ENCODE data around the gene SYCP2. TPM values are rescaled to one million over a fixed set of nuclear protein-coding genes. Genes with fewer than 3 reads are reported as not detected.

Gene SYCP2
- polyA plus RNA-seq, 1 experiment = 0.24 TPM

GRCh38 chr20:59972037-59972801, 38.8 kb upstream of the SYCP2 start:
- no peak for DNase-seq (ENCODE audit: low read depth, low spot score)
- Histone ChIP-seq H3K4me3 (ENCODE audit: low read depth, low read length) (no peak overlapping the region), H3K27ac (ENCODE audit: low read depth, low read length) (no peak overlapping the region), H3K9me3 (ENCODE audit: control insufficient read depth, insufficient read depth, low read length) (no peaks in the 10 kb centered on the region), H3K27me3 (ENCODE audit: control insufficient read depth, insufficient read depth, low read length) (no peaks in the 10 kb centered on the region)
- CTCF ChIA-PET = interaction anchor here (0.6 to 1.6 kb wide), 2 partner anchors 23 to 38 kb away, joined by 4 read pairs; no protein-coding TSS in a partner anchor
- POLR2A ChIA-PET = no interaction called here
- no peak for TF ChIP-seq CTCF (IDR thresholded peaks at IDR 0.05; ENCODE audit: low read depth, low read length)

GRCh38 chr20:59971428-59971827, 38.0 kb upstream of the SYCP2 start:
- no peak for DNase-seq (ENCODE audit: low read depth, low spot score)
- H3K4me3 ChIP-seq (ENCODE audit: low read depth, low read length) = no peak overlapping the region
- ChIA-PET CTCF (interaction anchor here (1.6 kb wide), 1 partner anchor 37 kb away, joined by 4 read pairs; no protein-coding TSS in a partner anchor), POLR2A (no interaction called here)
- H3K9me3 ChIP-seq (ENCODE audit: control insufficient read depth, insufficient read depth, low read length) = no peaks in the 10 kb centered on the region
- no peaks in the 10 kb centered on the region for H3K27me3 ChIP-seq (ENCODE audit: control insufficient read depth, insufficient read depth, low read length)
- no peak overlapping the region for H3K27ac ChIP-seq (ENCODE audit: low read depth, low read length)
- no peak for TF ChIP-seq CTCF (IDR thresholded peaks at IDR 0.05; ENCODE audit: low read depth, low read length)

- Histone ChIP-seq H3K27me3 (ENCODE audit: control insufficient read depth, insufficient read depth, low read length) (no peaks in the 10 kb centered on the region), H3K9me3 (ENCODE audit: control insufficient read depth, insufficient read depth, low read length) (no peaks in the 10 kb centered on the region), H3K27ac (ENCODE audit: low read depth, low read length) (no peak overlapping the region), H3K4me3 (ENCODE audit: low read depth, low read length) (no peak overlapping the region)
- CTCF ChIA-PET = interaction anchor here (0.6 to 1.1 kb wide), 2 partner anchors 32 to 424 kb away, joined by 3 read pairs; no protein-coding TSS in a partner anchor
- DNase-seq (ENCODE audit: low read depth, low spot score) = no peak
- POLR2A ChIA-PET = no interaction called here
- no peak for TF ChIP-seq CTCF (IDR thresholded peaks at IDR 0.05; ENCODE audit: low read depth, low read length)
Measured at GRCh38 chr20:59966428-59966827, 33.0 kb upstream of the SYCP2 start.

GRCh38 chr20:59962155-59962554, 28.7 kb upstream of the SYCP2 start:
- no peak for DNase-seq (ENCODE audit: low read depth, low spot score)
- CTCF ChIA-PET = interaction anchor here (1.3 to 2.8 kb wide), 2 partner anchors 13 to 112 kb away, joined by 3 to 18 read pairs; no protein-coding TSS in a partner anchor
- Histone ChIP-seq H3K4me3 (ENCODE audit: low read depth, low read length) (no peak overlapping the region), H3K27ac (ENCODE audit: low read depth, low read length) (no peak overlapping the region), H3K27me3 (ENCODE audit: control insufficient read depth, insufficient read depth, low read length) (no peaks in the 10 kb centered on the region), H3K9me3 (ENCODE audit: control insufficient read depth, insufficient read depth, low read length) (no peaks in the 10 kb centered on the region)
- POLR2A ChIA-PET = no interaction called here
- TF ChIP-seq CTCF (IDR thresholded peaks at IDR 0.05; ENCODE audit: low read depth, low read length) = no peak

GRCh38 chr20:59961423-59961822, 28.0 kb upstream of the SYCP2 start:
- Histone ChIP-seq H3K27me3 (ENCODE audit: control insufficient read depth, insufficient read depth, low read length) (no peaks in the 10 kb centered on the region), H3K9me3 (ENCODE audit: control insufficient read depth, insufficient read depth, low read length) (no peaks in the 10 kb centered on the region), H3K4me3 (ENCODE audit: low read depth, low read length) (no peak overlapping the region), H3K27ac (ENCODE audit: low read depth, low read length) (no peak overlapping the region)
- POLR2A ChIA-PET = no interaction called here
- DNase-seq (ENCODE audit: low read depth, low spot score) = no peak
- CTCF ChIA-PET = interaction anchor here (0.6 to 2.8 kb wide), 3 partner anchors 12 to 111 kb away, joined by 3 to 18 read pairs (median 3); no protein-coding TSS in a partner anchor
- TF ChIP-seq CTCF (IDR thresholded peaks at IDR 0.05; ENCODE audit: low read depth, low read length) = no peak

Measured in AG04450 (cell line).